Activated naive CD4-positive, alpha-beta T cell treated with anti-CD3 and anti-CD28 coated beads, Interleukin-2, amount 50 U/mL, for 72 hours (primary cell): ENCODE results near the gene ANKRD40. TPM values are rescaled to one million over a fixed set of nuclear protein-coding genes. Genes with fewer than 3 reads are reported as not detected.
A peak's percentile ranks its signal among the peaks of the same experiment; 100 is the strongest.

Experiments
- ATAC-seq, 2 donors: fragments of 150-1000 bp; cut with Tn5 transposase; 2 replicates each; pipeline ENCODE4 v1.10.0; 2021; ENCODE audit warnings: mild to moderate bottlenecking in 2 of 2, moderate library complexity in 2 of 2
- DNase-seq, 2 donors: peaks; one replicate each; pipeline ENCODE4 v3.0.0; 2021 to 2022; ENCODE audit warnings: low spot score in 2 of 2
- H3K27ac Mint-ChIP-seq, 2 donors: one replicate each; pipeline ENCODE4 v1.8.0; 2022; ENCODE audit warnings: mild to moderate bottlenecking in 2 of 2, mixed read lengths in 2 of 2
- H3K36me3 Mint-ChIP-seq, 2 donors: one replicate each; pipeline ENCODE4 v1.8.0; 2022; ENCODE audit warnings: mixed read lengths in 2 of 2
- H3K9me3 Mint-ChIP-seq, 2 donors: one replicate each; pipeline ENCODE4 v1.8.0; 2022; ENCODE audit warnings: mixed read lengths in 2 of 2
- total RNA-seq, 2 donors: library from RNA; stranded (reverse); gene quantifications; one replicate each; pipeline ENCODE4 v1.2.3, GENCODE V29; 2022

The ANKRD40 gene
- total RNA-seq, 2 donors from 2014 or later, result 9.2 to 25.6 TPM

DNA sequence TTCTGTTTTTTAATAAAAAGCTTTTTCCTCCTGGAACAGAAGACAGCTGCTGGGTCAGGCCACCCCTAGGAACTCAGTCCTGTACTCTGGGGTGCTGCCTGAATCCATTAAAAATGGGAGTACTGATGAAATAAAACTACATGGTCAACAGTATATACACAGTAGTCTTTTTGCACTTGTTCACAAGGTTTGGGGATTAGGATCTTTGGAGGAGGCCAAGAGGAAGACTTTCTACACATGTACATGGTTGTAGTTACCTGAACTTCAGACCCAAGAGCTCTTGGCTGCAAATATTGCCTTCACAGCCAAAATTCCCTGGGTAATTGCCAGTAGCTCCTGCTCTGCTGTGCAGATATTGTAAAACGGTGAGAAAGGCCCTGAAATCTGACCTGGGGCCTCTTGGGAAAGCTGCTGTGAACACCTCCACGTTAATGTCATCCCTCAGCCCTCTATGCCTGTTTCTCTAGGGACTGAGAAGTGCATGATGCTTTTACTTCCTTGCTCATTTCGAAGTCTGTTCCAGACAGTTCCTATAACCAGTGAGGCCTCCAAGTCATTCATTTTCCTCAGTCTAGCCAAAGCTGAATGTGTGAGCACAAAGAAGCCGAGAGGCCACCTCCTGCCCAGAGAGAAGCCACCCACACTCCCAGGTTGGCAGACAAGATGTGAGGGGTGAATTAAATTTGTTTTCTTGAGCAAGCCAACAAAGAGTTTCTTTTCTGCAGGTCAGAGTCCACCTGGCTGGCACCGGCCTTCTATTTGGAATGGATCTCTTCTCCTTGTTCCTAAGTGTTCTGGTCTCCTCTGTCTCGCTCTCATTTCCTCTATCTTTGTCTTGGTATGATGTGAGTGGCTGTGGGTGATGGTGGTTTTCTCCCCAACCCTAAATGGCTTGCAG, 15.9 kb downstream of the ANKRD40 start:
- H3K9me3 Mint-ChIP-seq, result no peaks in the 10 kb centered on the region
- peak overlapping the region; percentile 17 to 45 for H3K27ac Mint-ChIP-seq
- H3K36me3 Mint-ChIP-seq, result peaks cover 0 to 10% of the 10 kb centered on the region in 2 donors
- DNase-seq, result no peak
- ATAC-seq, result no peak

DNA sequence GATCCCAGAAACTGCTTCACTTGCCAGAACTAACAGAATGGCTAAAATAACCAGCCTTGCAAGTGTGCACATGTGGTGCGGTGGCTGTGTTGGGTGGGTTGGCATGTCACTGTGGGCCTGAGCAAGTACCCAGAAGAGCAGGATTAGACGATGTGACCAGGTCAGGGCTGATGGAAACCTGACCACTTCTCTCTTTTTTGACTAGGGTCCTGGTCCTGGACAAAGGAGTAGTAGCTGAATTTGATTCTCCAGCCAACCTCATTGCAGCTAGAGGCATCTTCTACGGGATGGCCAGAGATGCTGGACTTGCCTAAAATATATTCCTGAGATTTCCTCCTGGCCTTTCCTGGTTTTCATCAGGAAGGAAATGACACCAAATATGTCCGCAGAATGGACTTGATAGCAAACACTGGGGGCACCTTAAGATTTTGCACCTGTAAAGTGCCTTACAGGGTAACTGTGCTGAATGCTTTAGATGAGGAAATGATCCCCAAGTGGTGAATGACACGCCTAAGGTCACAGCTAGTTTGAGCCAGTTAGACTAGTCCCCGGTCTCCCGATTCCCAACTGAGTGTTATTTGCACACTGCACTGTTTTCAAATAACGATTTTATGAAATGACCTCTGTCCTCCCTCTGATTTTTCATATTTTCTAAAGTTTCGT, 16.7 kb downstream of the ANKRD40 start:
- Mint-ChIP-seq H3K27ac (peak overlapping the region in 1 of 2 donors; percentile 45), H3K9me3 (no peaks in the 10 kb centered on the region), H3K36me3 (peaks cover 0 to 6% of the 10 kb centered on the region in 2 donors)
- no peak for DNase-seq
- ATAC-seq, result no peak

DNA sequence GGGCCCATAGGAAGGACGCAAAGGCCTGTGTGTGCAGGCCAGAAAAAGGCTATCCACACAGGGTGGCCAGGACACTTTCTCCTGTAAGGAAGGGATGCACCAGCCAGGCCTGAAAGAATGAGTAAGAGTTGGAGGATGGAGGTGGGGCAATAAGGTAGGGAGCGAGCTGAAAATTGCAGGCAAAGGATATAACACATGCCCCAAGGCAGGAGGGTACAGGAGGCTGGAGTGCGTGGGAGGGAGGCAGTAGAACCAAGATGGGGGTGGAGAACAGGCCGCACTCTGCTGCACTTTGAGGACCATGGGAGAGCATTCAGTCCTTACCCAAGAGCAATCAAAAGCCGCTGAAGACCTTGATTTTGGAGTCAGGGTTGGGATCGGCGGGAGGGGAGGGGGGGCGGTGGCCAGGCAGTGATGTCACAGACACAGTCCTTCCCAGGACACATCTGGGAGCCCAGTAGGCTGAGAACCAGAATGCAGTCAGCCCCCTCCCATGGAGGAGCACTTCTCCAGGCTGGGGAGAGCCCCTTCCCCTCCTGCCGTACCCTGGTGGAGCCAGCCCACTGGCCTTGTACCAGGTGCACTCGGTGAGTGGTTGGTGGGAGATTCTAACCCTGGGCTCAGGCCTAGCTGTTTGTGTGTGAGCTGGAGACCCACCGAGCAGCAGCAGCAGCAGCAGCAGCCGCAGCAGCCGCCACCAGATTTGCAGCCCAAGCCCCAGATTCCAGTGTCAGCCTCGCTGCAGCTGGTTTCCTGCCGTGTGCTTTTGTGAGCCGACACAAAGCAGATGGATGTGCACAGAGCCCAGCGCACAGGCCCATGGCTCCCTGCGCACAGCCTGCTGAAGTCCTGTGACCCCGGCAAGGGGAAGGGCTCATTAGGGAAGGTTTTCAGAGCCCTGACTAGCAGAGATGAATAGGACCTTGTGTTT, 17.5 kb downstream of the ANKRD40 start:
- Mint-ChIP-seq H3K36me3 (no peaks in the 10 kb centered on the region), H3K9me3 (no peaks in the 10 kb centered on the region), H3K27ac (no peak overlapping the region)
- no peak for DNase-seq
- ATAC-seq, result no peak

DNA sequence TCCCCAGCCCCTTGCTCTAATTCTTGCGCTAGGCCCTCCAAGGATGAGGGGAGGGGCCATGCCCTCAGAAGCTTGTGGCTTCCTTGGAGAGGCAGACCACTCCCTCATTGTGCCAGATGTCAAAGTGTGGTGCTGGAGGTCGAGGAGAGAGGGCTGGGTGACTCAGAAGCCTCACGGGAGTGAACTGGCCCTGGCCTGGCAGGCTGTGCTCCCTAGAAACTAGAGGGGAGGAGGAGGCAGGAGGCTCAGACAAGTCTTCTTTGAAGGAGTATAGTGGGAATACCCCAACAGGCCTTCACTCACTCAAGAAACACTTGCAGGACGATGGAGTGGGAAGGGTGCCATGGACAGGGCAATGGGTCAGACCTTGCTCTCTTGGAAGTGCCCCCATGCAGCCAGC, 18.5 kb downstream of the ANKRD40 start:
- Mint-ChIP-seq H3K36me3 (no peaks in the 10 kb centered on the region), H3K27ac (peak overlapping the region in 1 of 2 donors; percentile 55), H3K9me3 (no peaks in the 10 kb centered on the region)
- ATAC-seq (peak in 1 of 2 donors; percentile 44), DNase-seq (no peak)

DNA sequence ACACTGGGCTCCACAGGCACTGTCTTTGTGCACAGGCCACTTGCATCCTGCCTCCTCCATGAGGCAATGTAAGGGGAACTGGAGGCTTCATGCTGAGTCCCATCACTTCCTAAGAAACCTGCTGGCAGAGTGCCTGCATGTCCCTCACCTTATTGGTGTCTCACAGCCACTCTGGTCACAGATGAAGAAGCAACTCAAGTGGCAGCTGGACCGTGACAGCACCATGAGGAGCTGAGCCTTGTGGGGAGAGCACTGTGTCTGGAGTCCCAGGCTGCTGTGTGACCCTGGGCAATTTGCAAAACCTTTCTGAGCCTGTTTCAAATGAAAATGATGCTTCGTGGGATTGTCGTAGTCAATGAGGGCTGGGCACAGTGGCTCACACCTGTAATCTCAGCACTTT, 19.5 kb downstream of the ANKRD40 start:
- no peaks in the 10 kb centered on the region for H3K36me3 Mint-ChIP-seq
- DNase-seq, result no peak
- no peak for ATAC-seq
- H3K9me3 Mint-ChIP-seq, result no peaks in the 10 kb centered on the region
- H3K27ac Mint-ChIP-seq, result no peak overlapping the region

DNA sequence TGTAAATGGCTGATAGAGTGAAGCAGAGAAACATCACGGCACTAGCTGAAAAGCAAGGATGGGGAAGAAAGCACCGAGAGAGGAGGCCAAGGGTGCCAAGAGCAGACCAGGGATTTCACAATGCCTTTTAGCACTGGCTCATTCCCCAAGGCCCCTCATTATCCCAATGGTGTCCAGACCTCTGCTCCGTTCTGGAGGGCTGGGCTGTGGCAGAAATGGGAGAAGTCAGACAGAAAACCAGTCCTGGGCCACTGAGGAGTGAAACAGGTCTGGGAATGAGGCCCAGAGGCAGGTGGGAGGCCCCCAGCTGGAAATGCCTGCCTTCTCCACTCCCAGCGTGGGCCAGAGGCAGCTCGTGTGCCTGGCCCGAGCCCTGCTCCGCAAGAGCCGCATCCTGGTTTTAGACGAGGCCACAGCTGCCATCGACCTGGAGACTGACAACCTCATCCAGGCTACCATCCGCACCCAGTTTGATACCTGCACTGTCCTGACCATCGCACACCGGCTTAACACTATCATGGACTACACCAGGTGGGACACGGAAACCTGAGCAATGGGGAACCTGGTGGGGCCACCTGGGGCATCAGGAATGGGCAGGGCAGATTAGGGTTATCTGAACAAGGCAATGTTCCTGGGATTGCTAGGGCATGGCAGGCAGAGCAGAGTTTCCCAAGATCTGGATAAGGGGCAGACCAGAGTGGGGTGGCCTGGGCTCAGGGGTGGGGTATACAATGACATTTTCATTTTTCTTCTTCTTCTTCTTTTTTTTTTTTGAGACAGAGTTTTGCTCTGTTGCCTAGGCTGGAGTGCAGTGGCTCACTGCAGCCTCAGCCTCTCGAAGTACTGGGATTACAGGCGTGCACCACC, 20.3 kb downstream of the ANKRD40 start:
- Mint-ChIP-seq H3K36me3 (no peaks in the 10 kb centered on the region), H3K9me3 (no peaks in the 10 kb centered on the region), H3K27ac (no peak overlapping the region)
- ATAC-seq, result no peak
- no peak for DNase-seq

DNA sequence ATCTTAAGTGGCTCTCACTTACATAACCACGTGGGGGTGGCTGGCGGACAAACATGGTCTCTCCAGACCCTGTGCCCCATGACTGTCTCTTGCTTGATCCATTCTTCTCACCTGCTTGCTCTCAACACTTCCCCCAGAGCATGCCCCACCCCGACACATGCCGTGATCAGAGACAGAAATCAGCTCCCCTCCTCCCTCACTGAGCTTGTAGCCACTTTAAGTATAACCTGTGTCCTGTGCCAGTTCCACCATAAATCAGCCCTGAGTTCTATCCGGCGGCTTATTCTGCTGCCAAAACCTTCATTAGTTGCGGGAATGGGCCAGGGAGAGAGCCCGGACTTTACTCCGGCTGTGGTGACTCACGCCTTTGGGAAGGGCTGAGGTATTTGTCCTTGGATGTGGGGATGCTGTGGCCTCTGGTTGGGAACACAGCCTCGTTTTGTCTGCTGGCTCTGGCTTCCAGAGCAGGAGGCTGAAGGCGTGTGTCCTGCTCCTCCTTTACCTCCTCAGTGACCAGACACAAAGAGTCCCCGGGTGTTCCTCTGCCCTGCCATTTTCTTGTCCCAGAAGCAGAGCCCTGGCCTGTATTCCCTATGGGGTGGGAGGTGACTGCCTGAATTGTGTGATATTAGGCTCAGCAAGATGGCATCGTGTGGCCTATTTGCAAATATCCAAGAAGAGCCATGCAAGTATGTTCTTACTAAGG, 21.1 kb downstream of the ANKRD40 start:
- no peak for DNase-seq
- Mint-ChIP-seq H3K36me3 (no peaks in the 10 kb centered on the region), H3K27ac (no peak overlapping the region), H3K9me3 (no peaks in the 10 kb centered on the region)
- no peak for ATAC-seq

DNA sequence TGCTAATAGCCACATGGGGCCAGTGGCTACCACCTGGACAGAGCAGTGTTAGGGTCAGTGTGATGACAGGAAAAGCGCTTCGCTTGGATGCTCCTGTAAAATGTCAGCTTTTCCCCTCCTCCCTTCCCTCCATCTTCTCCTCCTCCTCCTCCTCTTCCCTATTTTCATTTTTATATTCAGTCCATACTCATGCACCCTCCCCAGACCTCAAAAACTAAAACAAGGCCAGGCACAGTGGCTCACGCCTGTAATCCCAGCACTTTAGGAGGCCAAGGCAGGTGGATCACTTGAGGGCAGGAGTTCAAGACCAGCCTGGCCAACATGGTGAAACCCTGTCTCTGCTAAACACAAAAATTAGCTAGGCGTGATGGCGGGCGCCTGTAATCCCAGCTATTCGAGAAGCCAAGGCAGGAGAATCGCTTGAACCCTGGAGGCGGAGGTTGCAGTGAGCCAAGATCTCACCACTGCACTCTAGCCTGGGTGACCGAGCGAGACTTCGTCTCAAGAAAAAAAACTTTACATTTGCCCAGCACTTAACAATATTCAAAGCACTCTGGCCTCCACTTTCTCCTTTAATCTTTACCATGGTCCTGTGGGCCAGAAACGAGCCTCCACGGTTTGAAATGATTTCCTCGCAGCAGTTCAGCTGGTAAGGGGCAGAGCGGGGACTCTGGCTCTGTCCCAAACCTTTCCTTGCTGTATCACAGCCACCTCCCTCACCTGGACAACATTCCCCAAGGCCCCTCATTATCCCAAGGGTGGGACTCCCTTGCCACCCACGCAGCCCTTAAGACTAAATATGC, 21.8 kb downstream of the ANKRD40 start:
- no peaks in the 10 kb centered on the region for H3K9me3 Mint-ChIP-seq
- H3K36me3 Mint-ChIP-seq, result no peaks in the 10 kb centered on the region
- no peak overlapping the region for H3K27ac Mint-ChIP-seq
- ATAC-seq, result no peak
- no peak for DNase-seq

DNA sequence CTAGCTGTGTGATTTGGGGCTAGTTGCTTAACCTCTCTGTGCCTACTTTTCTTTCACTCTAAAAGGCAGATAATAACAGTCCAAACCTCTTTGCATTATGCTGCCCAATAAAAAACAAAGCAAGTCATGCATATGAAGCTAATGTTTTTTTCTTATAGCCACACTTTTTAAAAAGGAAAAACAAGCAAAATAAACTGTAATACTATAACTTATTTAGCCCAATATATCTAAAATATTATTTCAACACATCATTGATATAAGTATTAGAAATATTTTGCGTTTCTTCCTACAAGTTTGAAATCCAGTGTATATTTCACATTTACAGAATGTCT, 22.4 kb downstream of the ANKRD40 start:
- no peak overlapping the region for H3K27ac Mint-ChIP-seq
- no peak for DNase-seq
- ATAC-seq, result no peak
- no peaks in the 10 kb centered on the region for H3K36me3 Mint-ChIP-seq
- H3K9me3 Mint-ChIP-seq, result no peaks in the 10 kb centered on the region

DNA sequence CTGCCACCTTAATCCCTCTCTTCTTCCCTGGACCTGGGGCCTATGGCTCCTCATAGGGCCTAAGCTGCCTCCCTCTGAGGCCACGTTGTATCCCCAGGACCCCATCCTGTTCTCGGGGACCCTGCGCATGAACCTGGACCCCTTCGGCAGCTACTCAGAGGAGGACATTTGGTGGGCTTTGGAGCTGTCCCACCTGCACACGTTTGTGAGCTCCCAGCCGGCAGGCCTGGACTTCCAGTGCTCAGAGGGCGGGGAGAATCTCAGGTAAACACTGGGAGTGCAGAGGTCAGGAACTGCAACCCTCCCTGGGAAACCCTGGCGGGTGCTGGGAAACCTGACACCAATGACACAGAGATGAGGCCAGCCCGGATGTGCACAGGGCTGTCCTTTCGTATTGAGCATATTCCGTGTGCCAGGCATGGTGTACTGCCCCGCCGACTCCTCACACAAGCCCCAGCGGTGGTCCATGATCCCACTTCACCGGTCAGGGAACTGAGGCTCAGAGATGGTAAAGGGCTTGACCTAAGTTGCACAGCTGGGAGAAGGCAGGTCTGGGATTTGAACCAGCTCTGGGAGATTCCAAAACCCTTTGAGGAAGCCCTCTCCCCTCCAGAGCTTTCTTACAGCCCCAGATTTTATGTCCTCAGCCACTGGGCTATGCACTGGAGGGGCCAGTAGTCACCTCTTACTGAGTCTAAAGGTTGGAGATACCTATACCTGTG, 22.9 kb downstream of the ANKRD40 start:
- H3K27ac Mint-ChIP-seq, result no peak overlapping the region
- H3K9me3 Mint-ChIP-seq, result no peaks in the 10 kb centered on the region
- DNase-seq (no peak), ATAC-seq (no peak)
- no peaks in the 10 kb centered on the region for H3K36me3 Mint-ChIP-seq

DNA sequence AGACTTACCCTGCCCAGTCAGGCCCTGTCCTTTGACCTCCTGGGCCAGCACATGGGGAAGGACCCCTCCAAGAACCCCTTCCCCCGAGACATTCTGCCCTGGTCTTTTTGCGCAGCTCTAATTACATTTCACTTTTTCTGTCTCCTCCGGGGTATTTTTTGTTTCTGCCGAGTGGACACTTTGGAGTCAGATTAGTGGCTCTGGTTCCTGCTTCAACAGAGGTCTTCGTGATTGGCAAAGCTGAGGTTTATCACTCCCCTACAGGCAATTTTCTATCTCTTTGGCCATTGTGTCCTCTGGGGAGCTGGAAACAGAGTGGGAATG, 23.5 kb downstream of the ANKRD40 start:
- DNase-seq (no peak), ATAC-seq (no peak)
- no peak overlapping the region for H3K27ac Mint-ChIP-seq
- H3K9me3 Mint-ChIP-seq, result no peaks in the 10 kb centered on the region
- H3K36me3 Mint-ChIP-seq, result no peaks in the 10 kb centered on the region

DNA sequence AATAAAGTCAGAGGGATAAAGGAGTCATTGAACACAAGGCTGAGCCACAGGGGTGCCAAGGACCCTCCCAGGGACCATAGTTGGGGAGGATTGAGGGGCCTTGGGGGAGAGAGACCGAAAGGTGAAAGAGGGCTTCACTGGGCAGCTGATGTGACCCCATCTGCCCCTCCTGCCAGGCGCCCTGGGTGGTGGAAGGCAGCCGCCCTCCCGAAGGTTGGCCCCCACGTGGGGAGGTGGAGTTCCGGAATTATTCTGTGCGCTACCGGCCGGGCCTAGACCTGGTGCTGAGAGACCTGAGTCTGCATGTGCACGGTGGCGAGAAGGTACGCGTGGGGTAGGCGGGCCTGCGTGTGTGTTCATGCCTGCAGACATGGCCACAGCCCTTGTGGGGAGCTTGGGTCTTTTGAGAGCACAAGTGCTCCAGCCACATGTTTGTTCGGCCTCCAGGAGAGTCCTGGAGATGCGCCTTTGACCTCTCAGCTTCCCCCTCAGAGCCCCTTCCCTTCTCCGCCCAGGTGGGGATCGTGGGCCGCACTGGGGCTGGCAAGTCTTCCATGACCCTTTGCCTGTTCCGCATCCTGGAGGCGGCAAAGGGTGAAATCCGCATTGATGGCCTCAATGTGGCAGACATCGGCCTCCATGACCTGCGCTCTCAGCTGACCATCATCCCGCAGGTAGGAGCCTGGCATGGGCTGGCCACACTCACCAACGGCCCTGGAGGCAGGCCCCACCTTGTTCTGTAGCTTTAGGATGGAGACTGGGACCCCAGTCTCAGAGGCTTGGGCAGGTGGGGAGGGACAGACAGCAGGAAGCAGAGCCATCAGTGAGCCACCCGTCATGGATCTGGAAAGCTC, 24.1 kb downstream of the ANKRD40 start:
- ATAC-seq, result no peak
- H3K36me3 Mint-ChIP-seq, result no peaks in the 10 kb centered on the region
- H3K9me3 Mint-ChIP-seq, result no peaks in the 10 kb centered on the region
- DNase-seq, result no peak
- no peak overlapping the region for H3K27ac Mint-ChIP-seq

DNA sequence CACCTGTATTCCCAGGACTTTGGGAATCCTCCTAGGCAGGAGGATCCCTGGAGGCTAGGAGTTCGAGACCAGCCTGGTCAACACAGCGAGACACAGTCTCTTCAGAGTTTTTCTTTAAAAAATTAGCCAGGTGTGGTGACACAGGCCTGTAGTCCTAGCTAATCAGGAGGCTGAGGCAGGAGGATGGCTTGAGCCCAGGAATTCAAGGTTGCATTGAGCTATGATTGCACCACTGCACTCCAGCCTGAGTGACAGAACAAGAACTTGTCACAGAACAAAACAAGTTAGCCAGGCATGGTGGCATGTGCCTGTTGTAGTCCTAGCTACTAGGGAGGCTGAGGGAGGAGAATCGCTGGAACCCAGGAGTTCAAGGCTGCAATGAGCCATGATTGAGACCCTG, 24.8 kb downstream of the ANKRD40 start:
- H3K27ac Mint-ChIP-seq, result no peak overlapping the region

DNA sequence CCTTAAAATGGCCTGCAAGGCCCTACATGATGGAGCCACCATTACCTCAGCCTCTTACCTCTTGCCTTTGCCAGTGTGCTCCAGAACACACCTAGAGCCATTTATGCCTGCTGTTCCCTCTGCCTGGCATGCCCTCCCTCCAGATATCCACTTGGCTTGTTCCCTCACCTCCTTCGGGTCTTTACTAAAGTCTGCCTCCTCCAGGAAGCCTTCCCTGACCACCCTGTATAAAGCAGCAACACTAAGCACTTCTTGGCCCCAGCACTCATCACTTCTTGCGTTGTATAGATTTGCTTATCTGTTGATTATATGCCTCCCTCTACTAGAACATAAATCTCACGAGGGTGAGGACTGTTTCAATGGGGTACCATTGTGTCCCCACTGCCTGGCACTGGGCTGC, 25.3 kb downstream of the ANKRD40 start:
- H3K36me3 Mint-ChIP-seq, result no peaks in the 10 kb centered on the region
- ATAC-seq, result no peak
- no peak overlapping the region for H3K27ac Mint-ChIP-seq
- no peak for DNase-seq
- H3K9me3 Mint-ChIP-seq, result no peaks in the 10 kb centered on the region

More for the DNA sequence above, 24.8 kb downstream of the ANKRD40 start:
- ATAC-seq, result no peak
- Mint-ChIP-seq H3K36me3 (no peaks in the 10 kb centered on the region), H3K9me3 (no peaks in the 10 kb centered on the region)
- no peak for DNase-seq
